Activated T-cell treated with anti-CD3 and anti-CD28 coated beads for 48 hours (primary cell): ENCODE measurements around the gene RPTOR.

Experiments used
- DNase-seq: peaks from one replicate; pipeline ENCODE4 v3.0.0-alpha.2; 2020; ENCODE audit warnings: low read depth

Gene RPTOR

DNA sequence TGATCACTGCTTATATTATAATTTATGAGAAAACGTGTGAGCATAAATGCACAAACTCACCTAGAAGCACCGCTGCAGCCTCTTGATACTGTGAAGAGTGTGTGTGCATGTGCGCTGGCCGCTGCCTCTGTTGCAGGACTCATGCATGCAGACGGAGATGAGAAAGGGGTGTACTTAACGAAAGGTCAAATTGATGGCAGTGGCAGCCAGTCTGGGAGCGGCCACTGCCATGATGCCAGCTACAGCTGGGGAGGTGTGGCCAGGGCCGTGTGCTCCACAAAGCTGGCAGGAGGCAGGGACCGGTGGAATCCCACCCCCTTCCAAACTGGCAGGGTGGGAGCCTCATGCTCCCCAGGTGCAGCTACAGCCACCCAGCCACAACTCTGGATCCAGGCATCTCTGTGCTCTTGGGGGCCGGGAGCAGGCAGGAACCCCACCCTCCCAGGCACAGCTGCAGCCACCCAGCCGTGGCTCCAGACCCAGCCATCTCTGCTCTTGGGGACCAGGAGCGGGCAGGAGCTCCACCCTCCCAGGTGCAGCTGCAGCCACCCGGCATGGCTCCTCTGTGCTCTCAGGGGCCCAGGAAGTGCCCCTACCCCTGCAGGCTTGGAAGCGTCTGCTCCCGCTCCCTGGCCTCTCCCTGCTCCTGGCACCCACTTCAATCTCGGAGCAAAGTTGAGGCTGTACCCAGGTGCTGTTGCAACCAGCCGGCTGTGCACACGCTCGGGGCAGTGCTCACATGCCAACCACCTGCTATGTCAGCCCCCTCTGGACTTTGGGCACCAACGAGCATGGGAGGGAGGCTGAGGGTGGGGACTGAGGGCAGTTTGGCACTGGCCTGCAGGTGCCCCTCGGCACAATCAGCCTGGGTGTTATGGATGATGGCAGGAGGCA is 369.5 kb downstream of the RPTOR start:
- no peak for DNase-seq

DNA sequence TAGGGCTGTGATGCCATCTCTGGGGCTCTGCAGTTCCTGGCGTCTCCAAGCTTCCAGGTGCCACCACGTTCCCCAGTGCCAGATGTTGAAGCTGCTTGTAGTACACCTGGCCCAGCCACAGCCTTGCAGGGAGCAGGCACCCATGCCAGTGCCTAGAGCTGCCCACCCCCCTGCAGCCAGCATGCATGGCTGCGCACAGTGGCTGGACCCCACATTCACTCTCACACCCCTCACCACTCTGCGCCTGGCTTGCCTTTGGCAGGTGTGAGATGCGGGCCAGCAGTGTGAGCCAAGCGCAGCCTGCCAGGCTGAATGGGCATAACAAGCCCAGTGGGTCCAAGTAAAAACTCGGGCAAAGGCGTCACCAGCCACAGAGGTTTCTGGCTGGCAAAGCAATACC is 371.6 kb downstream of the RPTOR start:
- no peak for DNase-seq

DNA sequence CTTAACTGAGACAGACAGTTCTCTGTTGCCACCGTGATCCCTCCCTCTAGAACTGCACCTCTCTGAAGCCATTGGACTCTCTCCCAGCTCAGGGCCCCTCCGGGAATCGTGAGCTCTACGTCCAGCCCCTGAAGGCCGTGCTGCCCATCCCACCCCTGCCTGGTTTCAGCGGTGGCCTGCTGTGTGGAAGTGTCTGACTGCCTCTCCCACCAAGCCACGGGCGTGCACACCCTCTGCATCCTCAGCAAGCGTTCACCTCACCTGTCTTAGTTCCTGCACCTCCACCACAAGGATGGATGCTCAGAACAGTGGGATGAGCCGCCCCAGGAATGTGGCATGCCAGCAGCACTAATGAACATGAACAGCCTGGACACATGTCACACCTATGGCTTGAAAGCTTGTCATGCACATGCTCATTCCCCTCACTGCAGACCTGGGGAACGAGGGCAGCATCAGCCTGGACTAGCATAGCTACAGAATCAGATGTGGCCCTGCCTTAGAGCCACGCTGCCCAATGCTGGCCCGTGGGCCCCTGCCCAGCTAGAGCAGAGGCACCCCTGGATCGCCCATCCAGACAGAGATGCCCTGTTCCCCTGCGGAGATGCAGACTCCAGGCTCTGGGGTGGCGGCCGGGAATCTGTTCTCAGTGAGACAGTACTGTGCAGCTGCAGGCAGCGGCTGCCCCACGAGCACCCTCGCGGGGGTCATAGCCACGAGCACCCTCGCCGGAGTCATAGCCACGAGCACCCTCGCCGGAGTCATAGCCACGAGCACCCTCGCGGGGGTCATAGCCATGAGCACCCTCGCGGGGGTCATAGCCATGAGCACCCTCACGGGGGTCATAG is 373.3 kb downstream of the RPTOR start:
- no peak for DNase-seq

DNA sequence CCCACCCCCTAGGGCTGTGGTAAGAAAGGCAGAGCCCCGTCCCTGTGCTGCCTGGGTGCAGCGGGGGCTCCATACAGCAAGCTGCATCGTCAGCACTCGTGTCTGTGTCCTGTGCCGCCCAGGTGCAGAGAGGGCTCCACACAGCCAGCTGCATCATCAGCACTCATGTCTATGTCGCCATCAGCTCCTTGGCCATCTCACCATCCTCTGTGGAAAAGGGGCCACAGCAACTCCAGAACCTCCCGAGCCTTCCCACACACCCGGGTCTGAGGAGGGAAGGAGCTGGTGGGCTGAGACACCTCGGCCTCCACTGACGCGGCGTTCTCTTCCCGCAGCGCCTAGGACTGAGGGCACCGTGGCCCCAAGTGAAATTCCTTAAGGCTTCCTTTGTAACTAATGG is 374.1 kb downstream of the RPTOR start:
- DNase-seq: no peak

DNA sequence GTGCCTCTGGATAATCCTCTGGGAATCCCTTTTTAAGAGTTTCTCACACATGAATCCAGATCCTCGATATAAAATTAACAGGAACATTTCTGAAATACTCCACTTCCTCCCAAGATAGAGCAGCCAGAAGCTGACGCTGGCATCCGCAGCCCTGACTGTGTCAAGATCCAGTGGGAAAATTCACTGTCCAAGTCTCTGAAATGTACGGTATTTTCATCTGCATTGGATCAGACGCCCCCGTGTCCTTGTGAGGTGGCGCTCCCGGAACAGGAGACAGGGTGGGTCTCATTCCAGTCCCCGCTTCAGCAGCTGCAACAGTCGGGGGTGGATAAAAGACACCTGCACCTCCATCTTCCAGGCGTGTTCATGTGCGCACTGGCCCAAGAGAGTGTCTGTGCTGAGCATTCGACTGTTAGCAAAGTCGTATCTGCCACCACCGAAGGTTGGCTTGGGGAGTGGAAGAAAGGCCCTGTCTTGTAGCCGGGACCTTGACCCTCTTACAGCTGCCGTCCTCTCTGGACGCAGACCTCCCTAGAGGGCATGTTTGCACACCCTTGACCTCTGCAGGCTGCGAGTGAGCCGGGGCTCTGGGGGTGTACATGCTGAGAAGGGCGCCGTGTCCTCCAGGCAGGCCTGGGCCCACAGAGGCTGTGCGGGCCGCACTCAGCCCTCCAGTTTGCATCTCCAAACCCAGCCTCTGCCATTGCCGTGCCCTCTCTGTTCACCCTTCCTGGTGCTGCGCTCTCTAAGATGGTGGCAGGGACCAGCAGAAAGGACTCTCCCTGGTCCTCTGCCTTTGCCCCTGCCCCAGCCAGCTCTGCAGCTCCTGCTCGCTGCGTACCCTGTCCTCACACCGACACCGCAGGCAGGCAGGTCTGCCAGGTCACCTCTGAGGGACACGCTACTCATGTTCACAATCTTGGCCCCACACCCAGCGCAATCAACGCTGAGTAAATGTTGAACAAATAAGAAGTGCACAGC is 375.0 kb downstream of the RPTOR start:
- DNase-seq: no peak

DNA sequence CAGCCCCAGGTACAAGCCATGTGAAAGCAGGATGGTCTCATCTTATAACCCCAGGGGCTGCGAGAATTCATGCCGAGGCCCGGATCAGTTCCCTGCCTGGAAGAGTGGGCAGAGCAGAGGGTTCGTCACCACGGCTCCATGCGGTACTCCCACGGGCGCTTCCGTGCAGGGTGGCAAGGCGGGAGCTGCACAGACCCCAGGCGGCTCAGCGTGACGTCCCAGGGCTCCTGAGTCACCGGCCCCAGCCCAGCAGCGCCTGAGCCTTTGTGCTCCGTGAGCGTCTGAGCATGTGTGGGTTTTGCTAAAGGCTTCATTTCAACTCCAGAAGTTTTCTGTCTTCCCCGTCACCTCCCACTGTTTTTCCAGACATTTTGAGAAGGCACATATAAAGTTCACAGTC is 375.8 kb downstream of the RPTOR start:
- no peak for DNase-seq

DNA sequence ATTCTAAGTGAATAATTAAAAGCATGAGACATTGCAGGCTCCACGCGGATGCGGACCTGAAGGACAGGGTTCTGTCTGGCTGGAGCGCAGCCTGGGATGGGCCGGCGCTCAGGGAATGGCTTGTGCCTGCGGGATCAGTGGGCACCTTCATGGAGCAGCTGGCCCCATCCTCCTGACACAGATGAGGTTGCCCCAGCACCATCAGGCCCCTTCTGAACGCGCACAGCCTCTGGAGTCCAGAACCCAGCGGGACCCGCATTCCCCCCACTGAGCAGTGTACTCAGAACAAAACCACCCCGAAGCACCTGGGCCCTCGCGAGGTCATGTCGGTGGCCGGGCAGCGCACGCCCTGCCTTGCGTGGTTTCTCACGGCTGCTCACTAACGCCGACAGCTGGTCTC is 376.5 kb downstream of the RPTOR start:
- no peak for DNase-seq

DNA sequence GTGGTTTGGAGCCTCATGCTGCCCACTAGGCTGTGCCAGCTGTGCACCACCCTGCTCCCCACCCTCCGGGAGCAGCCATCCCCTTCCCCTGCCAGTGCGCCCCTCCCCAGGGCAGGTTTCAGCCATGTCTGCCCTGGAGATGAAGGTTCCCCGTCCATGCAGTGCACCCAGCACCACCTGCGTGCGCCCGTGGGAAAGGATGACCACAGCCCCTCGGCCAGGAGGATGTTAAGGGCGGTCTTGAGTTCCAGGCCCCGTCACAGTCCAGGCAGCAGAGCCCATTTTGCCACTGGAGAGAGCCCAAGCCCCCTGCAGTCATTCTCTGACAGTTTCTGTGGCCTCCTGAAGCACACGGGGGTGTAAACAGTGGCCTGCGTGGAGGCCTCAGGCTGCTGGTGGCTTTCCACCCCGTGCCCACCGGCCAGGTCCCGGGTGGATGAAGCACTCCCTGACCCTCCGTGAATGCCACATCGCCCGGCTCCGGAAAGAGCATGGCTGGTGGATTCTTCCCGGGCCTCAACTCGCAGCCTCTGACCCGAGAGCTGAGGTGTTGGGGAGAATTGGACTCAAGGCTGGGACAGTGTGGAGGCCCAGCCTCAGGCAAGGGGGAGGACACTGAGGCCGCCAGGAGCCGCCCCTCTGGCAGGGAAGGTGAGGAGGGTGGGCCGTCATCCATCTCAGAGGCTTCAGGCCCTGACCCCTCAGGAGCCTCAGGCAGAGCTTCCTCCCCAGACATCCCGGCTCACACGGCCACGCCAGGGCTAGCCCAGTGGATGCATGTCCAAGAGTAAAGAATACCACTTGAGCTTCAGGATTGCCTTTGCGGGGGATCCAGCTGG is 377.3 kb downstream of the RPTOR start:
- DNase-seq: no peak

DNA sequence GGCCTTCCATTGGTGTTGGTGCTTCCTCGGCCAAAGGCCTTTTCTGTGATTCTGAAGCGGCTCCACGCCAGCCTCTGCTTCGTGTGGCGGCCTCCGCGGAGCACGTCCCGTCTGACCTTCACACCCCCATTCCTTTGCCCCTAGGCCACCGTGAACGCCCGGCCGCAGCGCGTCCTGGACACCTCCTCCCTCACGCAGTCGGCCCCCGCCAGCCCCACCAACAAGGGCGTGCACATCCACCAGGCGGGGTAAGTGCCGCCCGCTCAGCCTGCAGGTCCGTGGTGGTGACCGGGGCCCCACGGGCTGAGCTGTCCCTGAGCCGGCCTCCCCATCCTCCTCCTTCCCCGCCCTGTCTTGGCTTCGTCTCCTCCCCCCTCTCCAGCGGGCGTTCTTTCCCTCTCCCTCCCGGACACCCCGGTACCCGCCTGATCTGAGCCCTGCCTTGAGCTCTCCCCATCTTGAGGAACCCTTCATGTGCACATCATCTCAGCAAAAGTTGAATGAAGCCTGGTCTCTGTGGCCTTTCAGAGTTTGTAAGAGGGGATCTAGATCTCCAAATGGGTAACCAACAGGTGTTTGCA is 378.0 kb downstream of the RPTOR start:
- no peak for DNase-seq

DNA sequence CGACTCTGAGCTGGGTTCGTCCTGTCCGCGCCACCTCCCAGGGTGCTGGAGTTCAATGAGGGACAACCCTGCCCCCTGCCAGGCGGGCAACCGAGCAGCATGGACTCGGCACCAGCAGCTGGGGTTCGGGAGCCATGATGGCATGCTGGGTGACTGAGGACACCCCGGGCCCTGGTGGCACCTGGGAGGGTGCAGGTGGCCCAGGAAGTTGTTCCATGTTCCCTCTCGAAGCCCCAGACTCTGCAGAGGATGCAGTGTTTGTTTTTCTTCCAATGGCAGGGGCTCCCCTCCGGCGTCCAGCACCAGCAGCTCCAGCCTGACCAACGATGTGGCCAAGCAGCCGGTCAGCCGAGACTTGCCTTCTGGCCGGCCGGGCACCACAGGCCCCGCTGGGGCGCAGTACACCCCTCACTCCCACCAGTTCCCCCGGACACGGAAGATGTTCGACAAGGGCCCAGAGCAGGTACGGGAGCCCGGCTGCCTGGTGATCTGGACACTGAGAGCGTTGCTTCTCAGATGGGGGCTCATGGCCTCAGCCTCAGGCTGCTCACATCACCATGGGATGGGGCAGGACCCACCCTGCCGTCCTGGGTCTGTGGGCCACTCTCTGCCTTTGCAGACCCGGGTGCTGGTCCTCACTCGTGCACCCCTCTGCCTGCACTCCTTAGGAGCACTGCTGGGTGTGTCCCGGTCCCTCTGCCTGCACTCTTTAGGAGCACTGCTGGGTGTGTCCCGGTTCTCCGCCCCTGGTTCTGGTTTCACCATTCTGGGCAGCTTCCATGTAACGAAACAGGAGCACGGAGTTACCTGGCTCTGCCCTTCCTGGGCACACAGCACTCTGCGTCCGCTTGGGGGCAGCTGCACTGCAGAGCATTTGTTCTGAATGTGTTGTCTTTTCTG is 378.8 kb downstream of the RPTOR start:
- no peak for DNase-seq

DNA sequence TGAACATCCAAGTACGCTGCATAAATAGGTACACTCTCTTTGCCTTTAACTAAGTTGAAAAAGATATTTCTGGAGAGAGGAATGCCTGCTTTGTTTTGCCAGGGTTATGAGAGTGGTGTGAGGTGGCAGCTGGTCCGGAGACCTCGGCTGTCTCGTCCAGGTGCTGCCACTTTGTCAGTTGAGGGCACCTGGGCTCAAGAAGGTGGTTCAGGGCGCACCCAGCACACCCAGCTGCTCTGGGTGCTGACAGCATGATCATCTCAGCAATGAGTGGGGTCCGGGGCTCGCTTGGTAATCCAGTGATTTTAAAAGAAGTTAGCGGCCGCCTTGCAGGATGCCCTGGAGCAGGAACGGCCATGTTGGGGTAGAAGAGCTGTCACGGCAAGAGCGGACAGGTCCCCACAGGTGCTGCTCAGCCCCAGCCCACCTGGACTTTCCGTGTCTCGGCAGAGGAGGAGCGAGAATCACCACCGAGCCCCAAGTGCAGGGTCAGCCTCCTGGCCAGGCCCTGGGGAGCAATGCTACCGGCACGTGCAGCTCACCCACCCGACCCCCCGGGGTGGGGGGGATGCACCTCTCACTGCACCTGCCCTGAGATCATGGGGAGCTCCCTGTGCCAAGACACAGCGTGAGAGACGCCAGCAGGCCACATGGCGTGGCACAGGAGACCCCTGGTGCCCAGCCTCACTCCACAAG is 379.6 kb downstream of the RPTOR start:
- DNase-seq: no peak

DNA sequence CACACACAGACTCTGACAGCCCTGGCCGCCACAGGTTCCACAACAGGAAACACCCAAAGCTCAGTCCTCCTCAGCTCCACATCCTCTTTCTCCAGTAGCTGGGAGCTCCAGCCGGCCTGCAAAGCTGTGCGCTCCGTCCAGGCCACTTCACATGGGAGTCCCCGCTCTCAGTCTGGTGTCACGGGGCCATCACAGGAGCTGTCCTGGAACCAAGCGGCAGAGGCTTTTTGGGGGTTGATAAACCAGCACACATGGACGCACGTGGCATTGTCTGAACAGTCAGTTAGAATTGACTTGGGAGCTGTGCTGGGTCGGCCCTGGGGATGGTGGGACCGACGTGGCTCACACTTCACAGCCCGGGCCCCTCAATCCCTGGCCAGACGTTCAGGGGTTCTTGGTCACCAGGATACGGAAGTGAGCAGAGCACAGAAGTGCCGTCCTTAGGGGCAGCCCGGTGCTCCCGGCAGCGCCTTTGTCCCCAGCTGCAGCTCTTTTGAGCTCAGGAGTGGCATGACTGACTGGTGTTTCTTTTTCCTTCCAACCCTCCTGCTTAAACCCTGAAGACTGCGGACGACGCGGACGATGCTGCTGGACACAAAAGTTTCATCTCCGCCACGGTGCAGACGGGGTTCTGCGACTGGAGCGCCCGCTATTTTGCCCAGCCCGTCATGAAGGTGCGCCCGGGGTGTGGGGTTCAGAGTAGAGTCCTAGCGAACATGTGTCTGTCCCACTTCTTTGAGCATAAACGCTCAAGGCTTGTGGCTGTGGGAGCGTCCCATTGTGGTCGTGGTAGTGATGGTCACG is 380.4 kb downstream of the RPTOR start:
- no peak for DNase-seq

DNA sequence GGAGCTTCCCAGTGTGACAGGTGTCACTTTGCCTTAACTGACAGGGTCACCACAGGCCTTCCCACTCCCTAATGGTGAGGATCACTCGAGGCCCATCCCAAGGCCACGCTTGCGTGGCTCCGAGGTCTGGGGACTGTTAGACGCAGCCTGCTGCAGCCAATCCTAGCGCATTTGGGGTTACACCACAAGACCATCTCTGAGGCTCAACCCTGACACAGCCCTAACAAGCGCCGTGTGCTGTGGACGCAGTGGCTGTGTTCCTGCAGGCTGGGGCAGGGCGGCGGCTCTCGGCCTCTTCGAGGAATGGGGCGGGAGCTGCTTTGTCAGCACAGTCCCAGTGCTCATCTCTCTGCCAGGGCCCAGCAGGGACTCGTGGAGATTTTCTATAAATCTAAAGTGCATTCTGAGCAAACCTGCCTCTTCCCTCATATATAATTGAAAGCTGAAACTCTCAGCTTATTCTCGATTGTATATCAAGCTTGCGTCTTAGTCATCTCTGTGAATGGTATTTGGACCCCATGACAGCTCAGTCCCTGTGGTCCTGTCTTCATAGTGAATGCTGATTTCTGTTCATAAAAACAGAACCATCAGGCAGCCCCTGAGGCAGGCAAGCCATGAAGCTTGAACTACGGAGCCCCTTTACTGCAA is 381.2 kb downstream of the RPTOR start:
- DNase-seq: no peak

DNA sequence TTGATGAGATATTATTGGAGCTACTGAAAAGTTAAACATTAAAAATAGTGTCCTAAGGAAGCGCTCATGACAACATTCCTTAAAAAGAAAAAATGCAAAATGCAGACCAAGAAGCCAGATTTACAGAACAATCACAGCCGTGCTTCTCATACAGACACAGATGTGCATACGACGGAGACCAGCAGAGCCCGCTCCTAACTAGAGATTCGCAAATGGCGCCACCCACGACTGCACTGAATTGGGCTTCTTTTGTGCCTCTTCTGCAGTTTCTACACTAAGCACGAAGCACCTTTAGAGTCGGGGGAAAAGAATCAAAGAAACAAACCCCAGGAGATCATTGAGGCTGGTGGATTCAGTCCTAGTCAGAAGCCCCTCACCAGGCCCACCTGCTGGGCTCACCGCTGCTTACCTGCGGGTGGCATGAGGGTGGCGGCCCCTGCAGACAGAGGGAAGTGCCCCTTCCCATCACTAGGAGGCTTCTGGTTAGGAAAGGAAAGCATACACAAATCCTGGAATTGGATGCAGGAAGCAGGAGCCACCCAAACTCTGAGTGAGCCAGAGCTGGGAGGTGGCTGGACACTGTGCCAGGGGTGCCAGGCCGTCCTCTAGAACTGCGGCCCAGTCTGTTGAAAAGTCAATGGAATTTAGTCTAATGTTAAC is 382.1 kb downstream of the RPTOR start:
- no peak for DNase-seq

DNA sequence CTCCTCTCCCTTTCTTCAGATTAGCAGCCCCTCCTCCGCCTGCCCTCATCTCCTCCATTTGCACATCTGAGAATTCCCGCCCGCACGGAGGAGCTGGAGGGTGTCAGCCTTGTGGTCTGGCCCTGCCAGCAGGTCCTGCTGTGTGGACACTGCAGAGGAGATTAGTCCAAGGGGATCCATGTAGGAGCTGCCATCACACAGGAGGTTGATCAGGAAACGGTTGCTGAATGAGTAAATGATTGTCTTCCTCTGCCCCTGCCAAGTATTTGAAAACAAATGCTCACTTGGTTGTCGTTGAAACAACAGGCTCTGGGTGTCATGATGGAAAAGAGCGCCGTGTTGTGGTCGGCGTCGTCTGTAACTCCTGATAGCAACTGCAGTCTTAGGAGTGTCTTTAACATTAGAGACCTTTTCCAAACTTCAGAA is 383.2 kb downstream of the RPTOR start:
- DNase-seq: no peak

DNA sequence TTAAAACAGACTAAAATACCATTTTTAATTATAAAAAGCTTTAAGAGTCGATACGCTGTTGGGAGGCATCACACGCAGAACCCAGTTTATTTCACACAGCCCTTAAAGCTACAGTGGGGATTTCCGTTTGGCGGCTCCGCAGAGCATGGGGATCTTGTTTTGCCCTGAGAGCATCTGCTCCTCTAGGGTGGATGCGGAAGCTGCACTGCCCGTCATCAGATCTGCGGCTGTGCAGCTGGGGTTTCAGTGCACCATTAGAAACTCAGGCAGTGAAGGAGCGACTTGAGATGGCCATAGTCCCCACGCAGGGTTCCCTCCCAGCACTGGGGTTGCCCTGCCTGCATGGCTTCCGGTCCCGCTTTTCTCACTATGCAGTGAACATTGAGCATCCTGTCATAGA is 384.8 kb downstream of the RPTOR start:
- DNase-seq: no peak
